DMS53 treated with DMSO at 0.1 percent for 48 hours (cell line): ENCODE measurements around the gene ETNPPL.

Source experiments
- DNase-seq: peaks from one replicate; lab custom pipeline; 2025; ENCODE audit not compliant: unreplicated experiment; lab: John Stamatoyannopoulos, UW

The ETNPPL gene

GRCh38 chr4:108762559-108763225, at the start of gene ETNPPL:
Gene ETNPPL, minus strand, starts transcription at chr4:108763053. Its CDS starts 155 bp downstream, at chr4:108762898.
- peak; percentile 53 for DNase-seq

DNA sequence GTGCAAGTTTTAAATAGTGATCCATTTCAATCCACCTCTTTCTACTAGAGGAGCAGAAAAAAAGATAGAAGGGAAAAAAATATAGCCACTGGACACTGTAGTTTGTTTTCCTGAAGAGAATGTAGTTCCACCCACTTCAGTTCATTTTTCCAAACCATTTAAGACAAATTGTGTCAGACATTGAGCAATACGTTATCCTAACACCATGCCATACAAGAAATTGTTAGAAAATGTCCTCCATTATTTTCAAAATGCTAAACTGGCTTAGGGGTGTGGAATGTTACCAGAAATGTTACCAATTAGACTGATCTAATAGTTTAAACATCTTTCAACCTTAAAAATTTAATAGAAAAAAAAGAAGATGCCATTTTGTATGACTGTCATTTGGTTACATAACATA, 48.6 kb upstream of the ETNPPL start:
- DNase-seq: no peak

DNA sequence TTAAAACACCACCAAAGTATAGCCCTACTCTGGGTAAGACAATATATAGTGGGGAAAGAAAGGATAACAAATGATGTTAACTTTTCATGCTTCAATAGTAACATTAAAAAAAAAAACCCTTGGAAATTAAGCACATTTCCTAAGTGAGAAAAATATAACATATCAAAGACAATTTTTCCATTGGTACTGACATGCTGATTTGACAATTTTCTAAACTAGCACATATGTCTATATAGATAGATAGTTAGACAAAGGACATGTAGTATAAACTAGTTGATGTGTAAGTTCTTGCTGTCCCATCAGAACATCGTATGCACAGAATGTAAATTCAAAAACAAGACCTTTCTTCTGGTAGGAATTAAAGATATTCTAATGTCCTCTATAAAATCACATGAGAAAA, 47.2 kb upstream of the ETNPPL start:
- DNase-seq: no peak

GRCh38 chr4:108804648-108805273, 41.9 kb upstream of the ETNPPL start:
- DNase-seq: no peak

DNA sequence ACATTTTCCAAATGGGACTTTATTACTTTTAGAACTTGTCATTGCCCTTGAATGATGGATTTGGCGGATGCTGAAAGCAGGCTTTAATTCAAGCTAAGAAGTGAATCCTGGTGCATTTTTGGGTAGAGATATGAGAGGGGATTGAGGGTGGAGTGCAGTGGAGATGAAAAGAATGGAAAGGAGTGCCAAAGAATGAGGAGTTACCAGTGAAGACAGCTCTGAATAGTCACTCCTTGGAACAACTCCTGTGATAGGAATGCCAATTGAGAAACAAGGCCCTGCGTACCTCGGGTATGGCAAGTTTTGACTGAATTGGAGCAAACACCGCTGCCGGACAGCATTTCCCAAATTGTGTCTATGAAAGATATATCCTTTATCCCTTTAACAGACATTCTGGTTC, 36.5 kb upstream of the ETNPPL start:
- no peak for DNase-seq

DNA sequence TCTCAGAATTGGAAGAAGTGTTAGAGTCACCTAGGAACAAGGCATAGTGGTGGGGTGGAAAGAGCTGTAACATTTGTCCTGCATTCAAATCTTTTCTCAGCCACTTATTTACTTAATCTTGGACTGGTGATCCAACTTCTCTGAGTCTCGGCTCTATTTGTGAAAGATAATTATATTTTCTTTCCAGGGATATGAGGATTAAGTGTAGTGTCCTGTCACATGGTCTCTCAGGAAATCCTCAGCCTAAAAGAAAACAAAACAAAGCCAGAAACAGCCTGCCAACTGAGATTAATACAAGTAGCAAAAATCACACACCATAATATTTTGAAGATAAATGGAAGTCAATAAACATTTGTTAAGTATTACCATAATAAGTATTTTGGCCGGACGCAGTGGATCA, 33.3 kb upstream of the ETNPPL start:
- DNase-seq: no peak

DNA sequence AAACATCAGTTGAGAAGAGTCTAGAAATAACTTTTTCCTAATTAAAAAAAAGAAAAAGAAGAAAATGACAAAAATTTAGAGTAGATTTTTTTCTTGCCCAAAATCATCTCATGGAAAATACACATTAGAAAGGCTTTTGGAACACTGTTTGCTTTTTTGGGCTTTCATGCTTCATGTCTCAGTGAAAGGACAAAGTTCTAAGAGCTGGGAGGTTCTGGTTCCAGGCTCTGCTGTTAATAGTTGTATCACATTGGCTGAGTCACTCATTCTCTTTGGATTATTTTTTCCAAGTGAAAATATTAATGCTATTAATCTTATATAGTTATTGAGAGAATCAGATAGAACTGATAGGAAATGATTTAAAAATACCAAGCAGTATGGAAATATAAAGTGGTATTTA, 32.9 kb upstream of the ETNPPL start:
- DNase-seq: no peak

- no peak for DNase-seq
These were observed 31.3 kb upstream of the ETNPPL start for GRCh38 chr4:108794136-108794535.

DNA sequence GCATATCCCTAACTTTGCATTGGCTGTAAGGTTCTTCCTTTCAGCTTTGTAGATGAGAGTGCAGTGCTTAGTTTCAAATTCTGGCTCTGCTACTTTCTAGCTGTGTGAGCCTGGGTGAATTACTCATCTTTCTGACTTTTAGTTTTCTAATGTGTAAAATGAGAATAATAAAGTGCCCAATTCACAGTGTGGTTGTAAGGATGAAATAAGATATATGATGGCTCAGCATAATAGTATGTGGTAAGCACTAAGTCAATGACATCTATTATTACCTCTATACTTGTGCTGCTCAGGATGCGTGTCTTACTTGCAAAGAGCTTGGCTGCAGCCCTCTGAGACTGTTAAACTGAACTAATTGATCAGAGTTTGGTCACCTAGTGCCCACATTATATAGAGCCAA, 30.6 kb upstream of the ETNPPL start:
- DNase-seq: no peak

- DNase-seq: no peak
These were observed 25.9 kb upstream of the ETNPPL start for GRCh38 chr4:108788731-108789130.

DNA sequence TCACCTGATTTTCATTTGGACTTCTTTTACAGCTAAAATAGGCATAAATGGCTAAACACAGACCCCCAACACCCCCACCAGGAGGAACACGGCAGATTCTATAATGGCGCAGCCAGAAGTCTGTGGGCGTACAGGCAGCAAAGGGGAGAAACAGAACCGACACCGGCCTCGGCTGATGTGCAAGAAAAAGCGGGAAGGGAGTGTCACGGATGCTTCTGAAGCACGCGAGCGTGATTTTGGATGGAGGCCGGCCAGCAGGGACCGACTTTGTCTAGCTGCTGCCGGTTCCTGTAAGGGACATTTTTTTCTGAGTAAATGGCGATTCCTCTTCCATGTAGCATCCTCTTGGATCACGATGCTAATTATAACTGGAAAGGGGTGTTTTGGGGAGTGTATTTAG, 24.9 kb upstream of the ETNPPL start:
- no peak for DNase-seq

DNA sequence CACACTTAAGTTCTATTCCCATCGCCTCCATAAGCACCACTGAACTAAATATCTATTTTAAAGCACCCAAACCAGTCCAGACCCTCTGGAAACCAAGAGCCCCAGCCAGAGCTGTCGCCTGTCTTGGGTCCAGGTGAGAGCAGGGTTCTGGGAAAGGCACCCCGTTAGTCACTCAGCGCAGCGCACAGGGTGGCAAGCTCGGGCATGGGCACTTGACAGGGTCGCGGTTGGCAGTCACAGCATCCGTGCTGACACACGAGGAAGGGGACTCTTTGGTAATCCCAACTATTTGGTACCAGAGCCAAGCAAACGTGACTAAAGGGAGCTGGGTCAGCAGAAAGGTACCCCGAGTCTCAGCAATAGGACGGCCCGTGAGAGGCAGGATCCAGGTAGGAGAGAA, 24.3 kb upstream of the ETNPPL start:
- no peak for DNase-seq

DNA sequence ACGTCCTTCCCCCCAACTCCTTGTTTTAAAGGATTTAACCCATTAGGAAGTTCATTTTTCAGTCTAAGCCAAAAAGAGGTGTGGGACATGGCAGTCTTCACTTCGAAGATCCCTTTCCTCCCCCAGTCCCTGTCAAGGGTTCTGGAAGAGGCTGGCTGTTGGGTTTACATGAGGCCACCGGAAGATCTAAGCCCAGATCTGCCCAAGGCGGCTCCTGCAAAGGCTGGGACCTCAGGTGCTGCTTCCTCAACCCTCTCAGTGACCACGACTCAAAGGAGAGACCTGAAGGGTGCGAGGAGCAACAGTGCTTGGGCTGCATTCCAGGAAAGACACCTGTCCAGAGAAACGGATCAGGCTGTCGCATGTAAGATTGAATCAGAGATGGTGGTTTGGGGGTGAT, 23.5 kb upstream of the ETNPPL start:
- no peak for DNase-seq

GRCh38 chr4:108783665-108784463, 21.0 kb upstream of the ETNPPL start:
- DNase-seq: no peak

- no peak for DNase-seq
These were observed 17.1 kb upstream of the ETNPPL start for GRCh38 chr4:108779958-108780357.

DNA sequence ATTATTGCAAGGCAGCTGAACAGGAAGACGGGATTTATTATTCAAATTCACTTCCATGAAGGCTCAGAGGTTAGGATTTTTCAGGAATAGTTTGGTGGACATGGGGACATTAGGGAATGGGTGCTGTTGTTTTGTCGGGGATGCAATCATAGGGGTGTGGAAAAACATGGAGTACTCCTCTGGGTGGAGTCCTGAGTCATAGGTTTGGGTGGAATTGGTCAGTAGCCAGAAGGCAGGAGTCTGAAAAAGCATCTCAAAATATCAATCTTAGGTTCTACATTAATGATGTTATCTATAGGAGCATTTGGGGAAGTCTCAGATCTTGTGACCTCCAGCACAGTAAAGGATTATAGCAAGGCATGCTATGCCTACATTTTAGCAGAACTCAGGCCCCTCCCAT, 14.5 kb upstream of the ETNPPL start:
- no peak for DNase-seq

GRCh38 chr4:108775921-108776320, 13.1 kb upstream of the ETNPPL start:
- DNase-seq: no peak

DNA sequence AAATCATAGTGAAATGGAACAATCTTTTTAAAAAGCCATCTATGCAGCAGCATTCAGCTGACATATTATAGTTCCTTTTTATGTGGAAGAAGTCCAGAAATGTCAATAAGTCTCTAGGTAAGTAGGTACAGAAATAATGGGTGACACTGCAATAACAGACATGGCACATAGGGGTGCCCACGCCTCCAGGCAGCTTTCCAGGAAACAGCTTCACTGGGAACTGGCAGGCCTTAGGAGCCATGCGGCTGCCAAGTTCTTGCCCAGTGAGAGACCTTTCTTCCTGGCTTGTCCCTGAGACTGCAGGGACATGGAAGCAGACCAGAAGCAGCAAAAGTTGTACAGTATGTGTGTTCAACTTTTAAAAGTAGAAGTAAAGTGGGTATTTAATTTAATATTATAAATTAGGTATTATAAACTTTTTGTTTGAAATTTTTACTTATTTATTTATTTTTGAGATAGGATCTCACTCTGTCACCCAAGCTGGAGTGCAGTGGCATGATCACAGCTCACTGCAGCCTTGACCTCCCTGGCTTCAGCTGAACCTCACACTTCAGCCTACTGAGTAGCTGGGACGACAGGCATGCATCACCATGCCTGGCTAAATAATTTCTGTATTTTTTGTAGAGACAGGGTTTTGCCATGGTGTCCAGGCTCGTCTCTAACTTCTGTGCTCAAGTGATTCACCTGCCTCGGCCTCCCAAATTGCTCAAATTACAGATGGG, 12.1 kb upstream of the ETNPPL start:
- DNase-seq: no peak

- no peak for DNase-seq
These were observed 9.5 kb upstream of the ETNPPL start for GRCh38 chr4:108772402-108772801.

- DNase-seq: no peak
These were observed 3.2 kb upstream of the ETNPPL start for GRCh38 chr4:108766058-108766457.

DNA sequence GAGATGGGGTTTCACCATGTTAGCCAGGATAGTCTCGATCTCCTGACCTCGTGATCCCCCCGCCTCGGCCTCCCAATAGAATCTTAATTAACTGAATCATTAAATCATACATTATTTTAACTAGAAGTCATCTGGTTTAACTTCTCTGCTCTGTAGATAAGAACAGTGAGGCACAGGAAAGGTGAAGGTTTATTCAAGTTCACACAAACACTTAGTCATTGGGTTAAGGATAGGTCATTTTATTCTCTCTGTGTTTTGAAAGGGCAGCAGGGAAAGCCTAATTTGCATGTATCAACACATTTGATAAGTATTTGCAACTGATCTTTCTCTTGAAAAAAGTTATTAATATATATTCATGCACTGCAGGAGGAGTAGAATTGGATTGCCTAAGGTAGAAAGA, 1.1 kb upstream of the ETNPPL start:
- DNase-seq: no peak

DNA sequence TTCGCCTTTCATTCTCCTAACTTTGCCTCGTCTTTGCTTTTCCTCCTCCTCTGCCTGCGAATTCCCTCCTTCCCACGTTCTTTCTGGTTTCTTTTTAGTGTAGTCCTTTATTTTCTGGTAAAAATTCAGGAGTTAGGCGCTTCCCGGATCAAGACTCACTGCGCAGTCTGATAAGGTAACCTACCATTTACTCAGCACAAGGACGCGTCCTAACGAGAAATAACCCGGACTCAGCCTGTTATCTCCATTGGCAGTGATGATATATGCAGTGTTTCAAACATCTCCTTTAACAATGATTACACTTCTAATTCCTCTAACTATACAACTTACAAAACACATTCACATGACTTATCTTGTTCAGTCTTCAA, 357 bp upstream of the ETNPPL start:
- peak; percentile 30 for DNase-seq
